Measurements from ENCODE around the gene ACP6. TPM values are rescaled to one million over a fixed set of nuclear protein-coding genes. Genes with fewer than 3 reads are reported as not detected.
A peak's percentile ranks its signal among the peaks of the same experiment; 100 is the strongest.

ACP6 gene
- total RNA-seq, 1 experiment from 2014 or later = 31.5 TPM

DNA sequence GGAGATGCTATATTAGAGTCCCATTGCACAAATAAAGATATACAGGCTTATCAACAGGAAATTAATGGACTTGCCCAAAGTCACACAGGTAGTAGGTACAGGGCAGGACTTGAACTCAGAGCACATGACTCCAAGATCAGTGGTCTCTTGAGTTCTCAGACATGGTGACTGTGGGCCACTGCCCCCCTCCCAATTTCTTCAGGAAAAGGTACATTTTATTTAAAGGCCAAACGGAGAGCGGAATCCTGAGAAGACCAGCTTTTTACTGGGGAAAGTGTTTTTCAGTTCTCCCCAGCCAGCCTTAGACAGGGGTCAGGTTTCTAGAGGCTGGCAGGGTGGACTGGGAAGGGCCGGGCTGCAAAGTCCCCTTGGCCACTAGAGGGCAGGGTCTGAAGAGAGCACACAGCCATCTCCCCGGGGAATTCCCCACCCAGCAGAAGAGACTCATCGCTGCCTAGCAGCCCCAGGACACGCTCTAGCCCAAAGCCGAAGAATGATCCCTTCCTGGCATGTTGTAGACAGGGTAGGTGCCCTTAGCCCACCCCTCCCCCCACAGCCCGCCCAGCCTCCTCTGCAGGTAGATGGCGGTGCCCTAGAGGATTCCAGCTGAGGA is 29.7 kb downstream of the ACP6 start:
- ATAC-seq (peak; percentile 98), DNase-seq (ENCODE audit: low spot score) (peak; percentile 90)
- Mint-ChIP-seq H3K4me1 (peaks cover 11% of the 10 kb centered on the region), H3K27ac (no peak overlapping the region), H3K36me3 (peaks cover 7% of the 10 kb centered on the region; the same call in 1 of the 2 replicates), H3K9me3 (no peaks in the 10 kb centered on the region), H3K4me3 (no peak overlapping the region), H3K27me3 (ENCODE audit: low read depth) (no peaks in the 10 kb centered on the region)
- TF ChIP-seq, protein P1, sequence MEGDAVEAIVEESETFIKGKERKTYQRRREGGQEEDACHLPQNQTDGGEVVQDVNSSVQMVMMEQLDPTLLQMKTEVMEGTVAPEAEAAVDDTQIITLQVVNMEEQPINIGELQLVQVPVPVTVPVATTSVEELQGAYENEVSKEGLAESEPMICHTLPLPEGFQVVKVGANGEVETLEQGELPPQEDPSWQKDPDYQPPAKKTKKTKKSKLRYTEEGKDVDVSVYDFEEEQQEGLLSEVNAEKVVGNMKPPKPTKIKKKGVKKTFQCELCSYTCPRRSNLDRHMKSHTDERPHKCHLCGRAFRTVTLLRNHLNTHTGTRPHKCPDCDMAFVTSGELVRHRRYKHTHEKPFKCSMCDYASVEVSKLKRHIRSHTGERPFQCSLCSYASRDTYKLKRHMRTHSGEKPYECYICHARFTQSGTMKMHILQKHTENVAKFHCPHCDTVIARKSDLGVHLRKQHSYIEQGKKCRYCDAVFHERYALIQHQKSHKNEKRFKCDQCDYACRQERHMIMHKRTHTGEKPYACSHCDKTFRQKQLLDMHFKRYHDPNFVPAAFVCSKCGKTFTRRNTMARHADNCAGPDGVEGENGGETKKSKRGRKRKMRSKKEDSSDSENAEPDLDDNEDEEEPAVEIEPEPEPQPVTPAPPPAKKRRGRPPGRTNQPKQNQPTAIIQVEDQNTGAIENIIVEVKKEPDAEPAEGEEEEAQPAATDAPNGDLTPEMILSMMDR (IDR thresholded peaks at IDR 0.05) = peak; percentile 84
- TF ChIP-seq NR2C2 (CRISPR knock-in tag; IDR thresholded peaks at IDR 0.05) = no peak
- ChIA-PET CTCF (interaction anchor here (0.6 to 2.0 kb wide), 29 partner anchors 8 to 367 kb away, joined by 3 to 28 read pairs (median 4); partner anchors contain the start of gene ACP6), POLR2A (interaction anchor here (0.6 kb wide), 1 partner anchor 123 kb away, joined by 3 read pairs; no protein-coding TSS in a partner anchor)

DNA sequence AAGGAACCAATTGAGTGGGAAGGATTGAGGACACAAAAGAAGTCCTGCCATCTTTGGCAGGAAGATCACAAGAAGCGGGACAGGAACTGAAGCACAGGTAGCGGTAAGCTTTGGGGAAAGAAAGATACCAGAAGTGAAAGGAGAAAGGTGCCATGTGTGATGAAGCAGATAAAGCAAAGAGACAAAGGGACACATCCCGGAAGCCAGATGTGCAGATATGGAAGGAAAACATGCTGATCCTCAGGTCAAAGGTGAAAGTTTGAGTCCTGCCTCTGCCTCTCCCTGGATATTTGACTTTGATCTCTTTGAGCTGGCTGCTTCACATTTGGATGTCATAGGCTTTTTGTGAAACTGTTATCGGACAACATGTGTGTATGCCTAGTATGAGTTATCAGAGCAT is 34.0 kb downstream of the ACP6 start:
- Mint-ChIP-seq H3K4me1 (peaks cover 5% of the 10 kb centered on the region), H3K9me3 (no peaks in the 10 kb centered on the region), H3K27me3 (ENCODE audit: low read depth) (no peaks in the 10 kb centered on the region), H3K36me3 (no peaks in the 10 kb centered on the region), H3K4me3 (no peak overlapping the region), H3K27ac (no peak overlapping the region)
- DNase-seq (ENCODE audit: low spot score) (no peak), ATAC-seq (no peak)
- ChIA-PET CTCF (interaction anchor here (1.1 to 1.2 kb wide), 2 partner anchors 9 to 257 kb away, joined by 3 to 5 read pairs; no protein-coding TSS in a partner anchor), POLR2A (no interaction called here)
- TF ChIP-seq TEAD4 (CRISPR knock-in tag; IDR thresholded peaks at IDR 0.05) (no peak), TP53 (CRISPR knock-in tag; IDR thresholded peaks at IDR 0.05) (no peak), SMAD3 (CRISPR knock-in tag; IDR thresholded peaks at IDR 0.05; ENCODE audit: borderline replicate concordance) (no peak), FOXK1 (CRISPR knock-in tag; IDR thresholded peaks at IDR 0.05) (no peak), ZBTB21 (CRISPR knock-in tag; IDR thresholded peaks at IDR 0.05; ENCODE audit: borderline replicate concordance) (no peak), GRHL2 (CRISPR knock-in tag; IDR thresholded peaks at IDR 0.05; ENCODE audit: insufficient replicate concordance, severe bottlenecking) (no peak), ZNF396 (CRISPR knock-in tag; IDR thresholded peaks at IDR 0.05; ENCODE audit: borderline replicate concordance) (no peak), ZNF219 (CRISPR knock-in tag; IDR thresholded peaks at IDR 0.05; ENCODE audit: borderline replicate concordance) (no peak)
- TF ChIP-seq, protein P2, sequence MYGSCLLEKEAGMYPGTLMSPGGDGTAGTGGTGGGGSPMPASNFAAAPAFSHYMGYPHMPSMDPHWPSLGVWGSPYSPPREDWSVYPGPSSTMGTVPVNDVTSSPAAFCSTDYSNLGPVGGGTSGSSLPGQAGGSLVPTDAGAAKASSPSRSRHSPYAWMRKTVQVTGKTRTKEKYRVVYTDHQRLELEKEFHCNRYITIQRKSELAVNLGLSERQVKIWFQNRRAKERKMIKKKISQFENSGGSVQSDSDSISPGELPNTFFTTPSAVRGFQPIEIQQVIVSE (CRISPR knock-in tag; IDR thresholded peaks at IDR 0.05; ENCODE audit: borderline replicate concordance) = no peak
- TF ChIP-seq, protein P3, sequence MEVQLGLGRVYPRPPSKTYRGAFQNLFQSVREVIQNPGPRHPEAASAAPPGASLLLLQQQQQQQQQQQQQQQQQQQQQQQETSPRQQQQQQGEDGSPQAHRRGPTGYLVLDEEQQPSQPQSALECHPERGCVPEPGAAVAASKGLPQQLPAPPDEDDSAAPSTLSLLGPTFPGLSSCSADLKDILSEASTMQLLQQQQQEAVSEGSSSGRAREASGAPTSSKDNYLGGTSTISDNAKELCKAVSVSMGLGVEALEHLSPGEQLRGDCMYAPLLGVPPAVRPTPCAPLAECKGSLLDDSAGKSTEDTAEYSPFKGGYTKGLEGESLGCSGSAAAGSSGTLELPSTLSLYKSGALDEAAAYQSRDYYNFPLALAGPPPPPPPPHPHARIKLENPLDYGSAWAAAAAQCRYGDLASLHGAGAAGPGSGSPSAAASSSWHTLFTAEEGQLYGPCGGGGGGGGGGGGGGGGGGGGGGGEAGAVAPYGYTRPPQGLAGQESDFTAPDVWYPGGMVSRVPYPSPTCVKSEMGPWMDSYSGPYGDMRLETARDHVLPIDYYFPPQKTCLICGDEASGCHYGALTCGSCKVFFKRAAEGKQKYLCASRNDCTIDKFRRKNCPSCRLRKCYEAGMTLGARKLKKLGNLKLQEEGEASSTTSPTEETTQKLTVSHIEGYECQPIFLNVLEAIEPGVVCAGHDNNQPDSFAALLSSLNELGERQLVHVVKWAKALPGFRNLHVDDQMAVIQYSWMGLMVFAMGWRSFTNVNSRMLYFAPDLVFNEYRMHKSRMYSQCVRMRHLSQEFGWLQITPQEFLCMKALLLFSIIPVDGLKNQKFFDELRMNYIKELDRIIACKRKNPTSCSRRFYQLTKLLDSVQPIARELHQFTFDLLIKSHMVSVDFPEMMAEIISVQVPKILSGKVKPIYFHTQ (CRISPR knock-in tag; IDR thresholded peaks at IDR 0.05) = no peak
- TF ChIP-seq, protein P4, sequence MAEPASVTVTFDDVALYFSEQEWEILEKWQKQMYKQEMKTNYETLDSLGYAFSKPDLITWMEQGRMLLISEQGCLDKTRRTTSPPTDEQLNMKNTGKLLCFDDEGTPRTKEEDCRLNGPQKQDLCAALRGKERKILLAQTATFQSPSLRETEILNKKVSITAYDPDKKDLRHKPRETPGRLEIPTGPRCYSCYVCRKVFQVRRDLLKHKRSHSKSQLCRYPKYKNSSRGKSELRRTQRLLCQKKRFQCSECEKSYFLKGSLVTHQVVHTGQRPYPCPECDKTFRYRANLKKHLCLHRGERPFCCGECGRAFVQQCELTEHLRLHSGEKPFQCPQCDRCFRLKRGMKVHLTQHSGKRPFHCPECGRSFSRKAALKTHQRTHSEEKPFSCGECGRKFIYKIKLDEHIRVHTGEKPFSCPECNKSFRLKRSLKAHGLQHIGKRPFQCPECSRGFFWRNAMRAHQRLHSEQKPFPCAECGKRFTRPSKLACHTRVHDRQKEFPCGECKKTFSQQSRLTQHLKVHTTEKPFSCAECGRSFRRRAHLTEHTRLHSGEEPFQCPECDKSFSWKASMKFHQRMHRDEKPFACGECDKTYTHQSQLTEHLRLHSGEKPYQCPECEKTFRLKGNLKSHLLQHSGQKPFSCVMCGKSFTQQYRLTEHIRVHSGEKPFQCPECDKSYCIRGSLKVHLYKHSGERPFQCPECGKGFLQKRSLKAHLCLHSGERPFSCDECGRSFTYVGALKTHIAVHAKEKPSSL (CRISPR knock-in tag; conservative IDR thresholded peaks at IDR 0.05) = no peak

DNA sequence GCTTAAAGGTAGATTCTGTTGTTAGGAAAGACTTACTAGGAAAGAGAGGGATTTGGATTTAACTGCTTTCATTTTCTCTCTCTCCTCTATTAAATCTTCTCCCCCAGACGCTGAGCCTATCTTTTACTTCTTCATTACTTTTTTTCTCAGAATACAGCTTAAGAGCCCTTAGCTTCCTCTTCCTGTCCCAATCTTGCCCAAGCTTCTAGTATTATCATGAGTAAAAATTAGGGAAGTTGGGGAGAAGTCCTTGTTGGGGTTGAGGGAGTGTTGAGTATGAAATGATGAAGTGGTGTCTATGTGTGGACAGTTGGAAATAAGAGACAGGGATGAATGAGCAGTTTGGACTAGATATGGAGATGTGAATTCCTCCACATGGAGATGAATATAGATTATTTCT is 35.0 kb downstream of the ACP6 start:
- H3K4me3 Mint-ChIP-seq = no peak overlapping the region
- CTCF ChIA-PET = interaction anchor here (1.0 to 1.8 kb wide), 3 partner anchors 139 to 258 kb away, joined by 3 to 8 read pairs (median 4); no protein-coding TSS in a partner anchor
- H3K4me1 Mint-ChIP-seq = peaks cover under 1% of the 10 kb centered on the region
- DNase-seq (ENCODE audit: low spot score) = no peak
- no peak overlapping the region for H3K27ac Mint-ChIP-seq
- no peak for ATAC-seq
- POLR2A ChIA-PET = no interaction called here
- no peaks in the 10 kb centered on the region for H3K9me3 Mint-ChIP-seq
- no peaks in the 10 kb centered on the region for H3K27me3 Mint-ChIP-seq (ENCODE audit: low read depth)
- no peaks in the 10 kb centered on the region for H3K36me3 Mint-ChIP-seq
- TF ChIP-seq ZNF317 (CRISPR knock-in tag; IDR thresholded peaks at IDR 0.05; ENCODE audit: borderline replicate concordance, low read depth) (no peak), HMGA2 (CRISPR knock-in tag; IDR thresholded peaks at IDR 0.05) (no peak), ATF1 (CRISPR knock-in tag; IDR thresholded peaks at IDR 0.05) (no peak), ZNF671 (CRISPR knock-in tag; IDR thresholded peaks at IDR 0.05) (no peak)
- TF ChIP-seq, protein P1 (IDR thresholded peaks at IDR 0.05) = no peak
- TF ChIP-seq, protein P5, sequence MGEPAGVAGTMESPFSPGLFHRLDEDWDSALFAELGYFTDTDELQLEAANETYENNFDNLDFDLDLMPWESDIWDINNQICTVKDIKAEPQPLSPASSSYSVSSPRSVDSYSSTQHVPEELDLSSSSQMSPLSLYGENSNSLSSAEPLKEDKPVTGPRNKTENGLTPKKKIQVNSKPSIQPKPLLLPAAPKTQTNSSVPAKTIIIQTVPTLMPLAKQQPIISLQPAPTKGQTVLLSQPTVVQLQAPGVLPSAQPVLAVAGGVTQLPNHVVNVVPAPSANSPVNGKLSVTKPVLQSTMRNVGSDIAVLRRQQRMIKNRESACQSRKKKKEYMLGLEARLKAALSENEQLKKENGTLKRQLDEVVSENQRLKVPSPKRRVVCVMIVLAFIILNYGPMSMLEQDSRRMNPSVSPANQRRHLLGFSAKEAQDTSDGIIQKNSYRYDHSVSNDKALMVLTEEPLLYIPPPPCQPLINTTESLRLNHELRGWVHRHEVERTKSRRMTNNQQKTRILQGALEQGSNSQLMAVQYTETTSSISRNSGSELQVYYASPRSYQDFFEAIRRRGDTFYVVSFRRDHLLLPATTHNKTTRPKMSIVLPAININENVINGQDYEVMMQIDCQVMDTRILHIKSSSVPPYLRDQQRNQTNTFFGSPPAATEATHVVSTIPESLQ (CRISPR knock-in tag; IDR thresholded peaks at IDR 0.05) = no peak

Data from WTC11 (cell line).